Panc1 (cell line): ENCODE data around the gene CDO1. TPM values are rescaled to one million over a fixed set of nuclear protein-coding genes. Genes with fewer than 3 reads are reported as not detected.

ENCODE experiments used
- ATAC-seq: fragments of 200-7000 bp; cut with Tn5 transposase; 2 replicates; pipeline ENCODE4 v1.9.1; 2020; ENCODE audit warnings: mild to moderate bottlenecking, moderate library complexity
- BruUV-seq: library from RNA; stranded (reverse); fragments of 400-500 nt; replicated peaks from 2 replicates; lab custom pipeline; 2021; lab: Mats Ljungman, UMichigan
- CTCF ChIA-PET: fragments of 300-600 bp; sonication (Branson Sonifier 250); formaldehyde crosslinking; loops from one replicate; lab custom pipeline; 2022; ENCODE audit warnings: antibody characterized with exemption; lab: Charles Lee
- POLR2A ChIA-PET: fragments of 300-600 bp; sonication (Branson Sonifier 250); formaldehyde crosslinking; loops from one replicate; lab custom pipeline; 2022; ENCODE audit warnings: antibody characterized with exemption; lab: Charles Lee
- DNase-seq: peaks from one replicate; pipeline ENCODE4 v3.0.0-alpha.2; 2010; ENCODE audit warnings: low read depth, low spot score
- H3K27ac ChIP-seq: 2 replicates; pipeline ENCODE4 v1.5.1; 2011; ENCODE audit warnings: mild to moderate bottlenecking, low read length, inconsistent platforms
- H3K27me3 ChIP-seq: fragments of 200-500 bp; sonication (Bioruptor generic); 2 replicates; pipeline ENCODE4 v1.6.0; 2014; ENCODE audit warnings: low read length, inconsistent platforms; ENCODE audit not compliant: control insufficient read depth, insufficient read depth
- H3K36me3 ChIP-seq: fragments of 200-500 bp; sonication (Bioruptor generic); 2 replicates; pipeline ENCODE4 v1.5.1; 2014; ENCODE audit warnings: inconsistent platforms, mild to moderate bottlenecking, low read length, moderate library complexity; ENCODE audit not compliant: control insufficient read depth, insufficient read depth
- H3K4me1 ChIP-seq: 2 replicates; pipeline ENCODE4 v1.5.1; 2011; ENCODE audit warnings: inconsistent platforms, mild to moderate bottlenecking, low read length, moderate library complexity; ENCODE audit not compliant: control insufficient read depth, insufficient read depth
- H3K4me3 ChIP-seq, 2 experiments: 2 replicates each; pipeline ENCODE4 v1.5.1; 2011 to 2012; ENCODE audit warnings: low read depth in 2 of 2, low read length in 2 of 2, mild to moderate bottlenecking in 2 of 2, inconsistent platforms in 1 of 2, moderate library complexity in 1 of 2
- H3K9me3 ChIP-seq: fragments of 200-500 bp; sonication (Bioruptor generic); 2 replicates; pipeline ENCODE4 v1.5.1; 2014; ENCODE audit warnings: low read depth, mild to moderate bottlenecking, inconsistent platforms, low read length, moderate library complexity; ENCODE audit not compliant: control insufficient read depth, insufficient read depth
- CTCF ChIP-seq: fragments of 450-650 bp; IDR thresholded peaks from 2 replicates; pipeline ENCODE4 v1.5.1; 2017; ENCODE audit warnings: mild to moderate bottlenecking
- POLR2AphosphoS5 ChIP-seq: IDR thresholded peaks from 2 replicates; pipeline ENCODE4 v1.6.1; 2012; ENCODE audit warnings: mild to moderate bottlenecking, low read depth, low read length, moderate library complexity
- REST ChIP-seq, 2 experiments: IDR thresholded peaks; 2 replicates each; pipeline ENCODE4 v1.6.1; 2011 to 2012; ENCODE audit warnings: low read depth in 2 of 2, control low read depth in 1 of 2, low read length in 1 of 2, mild to moderate bottlenecking in 1 of 2, moderate library complexity in 1 of 2; ENCODE audit not compliant: insufficient read depth in 1 of 2
- SIN3A ChIP-seq: IDR thresholded peaks from 2 replicates; pipeline ENCODE4 v1.6.1; 2012; ENCODE audit warnings: low read depth, mild to moderate bottlenecking, low read length, moderate library complexity, borderline replicate concordance; ENCODE audit not compliant: insufficient read depth
- TCF7L2 ChIP-seq: IDR thresholded peaks from 2 replicates; pipeline ENCODE4 v1.6.1; 2011; ENCODE audit warnings: mild to moderate bottlenecking, low read depth, low read length, inconsistent platforms
- in situ Hi-C: cut with HindIII; loops from 2 replicates; pipeline ENCODE4 v1.10.0; 2016; ENCODE audit warnings: low sequenced_read_pairs, low pct_unique_long_range_greater_than_20kb
- intact Hi-C: fragments of 100-400 bp; cut with micrococcal nuclease; formaldehyde crosslinking; loops from one replicate; pipeline ENCODE4 v1.10.0; 2022; ENCODE audit not compliant: unreplicated experiment
- total RNA-seq: library from RNA; stranded (reverse); gene quantifications from one replicate; pipeline ENCODE4 v1.2.1, GENCODE V29; 2021; ENCODE audit not compliant: unreplicated experiment

Gene CDO1
- total RNA-seq, 1 experiment from 2014 or later: not detected

- intact Hi-C loops (loop anchor here (5.0 kb wide), 2 partner anchors 196 to 209 kb away; no protein-coding TSS in a partner anchor), in situ Hi-C loops (no loop called here)
- peaks cover 29% of the 10 kb centered on the region for H3K36me3 ChIP-seq
- DNase-seq (peak; percentile 94), ATAC-seq (peak; percentile 94)
- no peaks in the 10 kb centered on the region for H3K9me3 ChIP-seq
- peaks cover 24% of the 10 kb centered on the region for H3K4me1 ChIP-seq
- H3K4me3 ChIP-seq: peak within 1 kb of the TSS; percentile 82 to 98
- peak within 1 kb of the TSS; percentile 97 for H3K27ac ChIP-seq
- BruUV-seq: no TSS peak
- TF ChIP-seq SIN3A: no peak; the same call in 1 of the 2 replicates
- peak; percentile 88 for TF ChIP-seq POLR2AphosphoS5
- peak in 1 of 2 experiments; percentile 37; a peak in 1 of 4 replicates for TF ChIP-seq REST (IDR thresholded peaks at IDR 0.05; ENCODE audit: insufficient read depth in 1 of 2, low read depth in 2 of 2, low read length in 1 of 2)
- POLR2A ChIA-PET: interaction anchor here (0.6 kb wide), 1 partner anchor 31 kb away, joined by 7 read pairs; no protein-coding TSS in a partner anchor
- CTCF ChIA-PET: no interaction called here
- no peaks in the 10 kb centered on the region for H3K27me3 ChIP-seq
Measured at GRCh38 chr5:115841382-115842088, 25.1 kb upstream of the CDO1 start, which contains the start of the genes AP3S1 and ATG12. Gene AP3S1, plus strand, starts transcription at chr5:115841935. Its CDS starts 103 bp downstream, at chr5:115842038. Gene ATG12, minus strand, starts transcription at chr5:115841565. Its CDS starts 13 bp downstream, at chr5:115841552.

DNA sequence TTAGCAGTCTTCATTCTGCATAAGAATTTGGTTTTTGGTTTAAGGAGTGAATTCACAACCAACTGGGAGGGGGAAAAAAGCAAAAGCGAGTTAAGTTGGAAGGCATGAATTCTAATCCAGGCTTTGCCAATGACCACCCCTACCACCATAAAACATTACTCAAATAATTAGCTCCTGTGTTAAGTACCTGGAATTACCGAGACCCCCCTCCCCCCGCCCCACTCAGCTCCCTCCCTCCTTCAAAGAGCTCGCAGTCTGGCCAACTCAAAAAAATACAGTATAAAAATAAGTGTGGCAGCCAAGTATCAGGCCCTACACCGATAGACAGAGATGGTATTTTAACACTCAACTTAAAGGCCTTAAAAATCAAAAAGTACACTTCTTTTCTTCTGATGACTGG lies 24.4 kb upstream of the CDO1 start:
- POLR2A ChIA-PET: interaction anchor here (0.5 to 0.6 kb wide), 2 partner anchors 14 to 32 kb away, joined by 4 to 7 read pairs; no protein-coding TSS in a partner anchor
- H3K4me1 ChIP-seq: peaks cover 24% of the 10 kb centered on the region

More for the DNA sequence above, 24.4 kb upstream of the CDO1 start:
- peaks cover 36% of the 10 kb centered on the region for H3K36me3 ChIP-seq
- no peaks in the 10 kb centered on the region for H3K27me3 ChIP-seq
- TF ChIP-seq TCF7L2 (no peak), POLR2AphosphoS5 (no peak), REST (IDR thresholded peaks at IDR 0.05; ENCODE audit: insufficient read depth in 1 of 2, low read depth in 2 of 2, low read length in 1 of 2) (no peak), CTCF (no peak), SIN3A (no peak)
- CTCF ChIA-PET: no interaction called here
- no TSS peak for BruUV-seq
- H3K27ac ChIP-seq: peak overlapping the region; percentile 97
- peak overlapping the region; percentile 82 to 98 for H3K4me3 ChIP-seq
- H3K9me3 ChIP-seq: no peaks in the 10 kb centered on the region
- intact Hi-C loops (loop anchor here (5.0 kb wide), 2 partner anchors 196 to 209 kb away; no protein-coding TSS in a partner anchor), in situ Hi-C loops (no loop called here)
- DNase-seq: no peak
- no peak for ATAC-seq
